K562 (cell line): ENCODE results near the gene ERVFRD-1. TPM values are rescaled to one million over a fixed set of nuclear protein-coding genes. Genes with fewer than 3 reads are reported as not detected.
A peak's percentile ranks its signal among the peaks of the same experiment; 100 is the strongest.

ENCODE experiments used
- ATAC-seq: fragments of 200-7000 bp; cut with Tn5 transposase; 3 replicates; pipeline ENCODE4 v1.9.1; 2020; ENCODE audit warnings: moderate library complexity
- BruUV-seq: library from RNA; stranded (reverse); fragments of 400-500 nt; replicated peaks from 2 replicates; lab custom pipeline; 2021; lab: Mats Ljungman, UMichigan
- CTCF ChIA-PET: fragments of 300-600 bp; formaldehyde crosslinking; extraction: SDS; loops from one replicate; lab custom pipeline; 2021; ENCODE audit warnings: low intra/inter-chr PET ratio; lab: Yijun Ruan, JAX
- POLR2A ChIA-PET: fragments of 300-600, 350-650 bp; sonication (Branson Sonifier 250); formaldehyde crosslinking; extraction: SDS; loops from one replicate; lab custom pipeline; 2021; ENCODE audit warnings: antibody characterized with exemption, inconsistent platforms; lab: Yijun Ruan, JAX
- DNase-seq, 4 experiments: peaks; one replicate each; pipeline versions ENCODE4 v3.0.0 to v3.0.0-alpha.2; 2011 to 2018; ENCODE audit warnings: low spot score in 3 of 4, mixed read lengths in 3 of 4; ENCODE audit errors: extremely low read depth in 1 of 4
- FAIRE-seq: peaks from 2 replicates; lab custom pipeline; 2011; peaks lifted over from hg19 to GRCh38; lab: Jason Lieb, UNC
- H2AFZ ChIP-seq: 2 replicates; pipeline ENCODE4 v1.6.0; 2011; ENCODE audit warnings: low read depth, low read length, control low read depth, inconsistent platforms
- H3K27ac ChIP-seq: fragments of 200-600 bp; 3 replicates; pipeline ENCODE4 v1.8.0; 2011; ENCODE audit warnings: low read depth, mild to moderate bottlenecking, control low read depth, inconsistent platforms, low read length, moderate library complexity, mixed read lengths; ENCODE audit errors: extremely low read depth
- H3K27me3 ChIP-seq, 2 experiments: fragments of 300-600 bp in 1 of 2; 2 replicates in 1 of 2; 3 replicates in 1 of 2; pipeline versions ENCODE4 v1.6.0 to v1.8.0; 2011; ENCODE audit warnings: inconsistent platforms in 2 of 2, low read length in 2 of 2, mild to moderate bottlenecking in 1 of 2, mixed read lengths in 1 of 2, moderate library complexity in 1 of 2; ENCODE audit not compliant: control insufficient read depth in 2 of 2, insufficient read depth in 2 of 2
- H3K36me3 ChIP-seq: fragments of 300-600 bp; 3 replicates; pipeline ENCODE4 v1.8.0; 2011; ENCODE audit warnings: mild to moderate bottlenecking, low read length, inconsistent platforms; ENCODE audit not compliant: control insufficient read depth, insufficient read depth
- H3K4me1 ChIP-seq, 2 experiments: fragments of 200-600 bp in 1 of 2; replicated peaks in 1 of 2; 2 replicates in 1 of 2; 3 replicates in 1 of 2; pipeline versions ENCODE4 v1.5.1 to v1.8.0; 2011; ENCODE audit warnings: inconsistent platforms in 2 of 2, low read length in 2 of 2, mild to moderate bottlenecking in 1 of 2, mixed read lengths in 1 of 2, moderate library complexity in 1 of 2; ENCODE audit not compliant: control insufficient read depth in 2 of 2, insufficient read depth in 2 of 2
- H3K4me2 ChIP-seq: 2 replicates; pipeline ENCODE4 v1.6.1; 2011; ENCODE audit warnings: low read length, control low read depth, inconsistent platforms, mixed read lengths; ENCODE audit not compliant: insufficient read depth
- H3K4me3 ChIP-seq: fragments of 200-600 bp; sonication (generic), shearing (Covaris generic); 2 replicates; pipeline ENCODE4 v1.5.1; 2016; ENCODE audit warnings: control low read depth, inconsistent platforms
- H3K79me2 ChIP-seq: fragments of 200-600 bp; 3 replicates; pipeline ENCODE4 v1.8.0; 2011; ENCODE audit warnings: low read length, inconsistent platforms; ENCODE audit not compliant: control insufficient read depth, insufficient read depth
- H3K9ac ChIP-seq, 2 experiments: 2 replicates each; pipeline versions ENCODE4 v1.6.0 to v1.6.1; 2011; ENCODE audit warnings: low read depth in 2 of 2, low read length in 2 of 2, control low read depth in 1 of 2, inconsistent platforms in 1 of 2, mild to moderate bottlenecking in 1 of 2, mixed read lengths in 1 of 2; ENCODE audit not compliant: insufficient read depth in 1 of 2
- H3K9me1 ChIP-seq: one replicate; pipeline ENCODE4 v1.6.0; 2011; ENCODE audit warnings: inconsistent platforms, mild to moderate bottlenecking, low read length, moderate library complexity; ENCODE audit not compliant: control insufficient read depth, insufficient read depth
- H3K9me3 ChIP-seq: replicated peaks from 2 replicates; pipeline ENCODE4 v1.5.1; 2011; ENCODE audit warnings: low read depth, low read length, inconsistent platforms; ENCODE audit not compliant: control insufficient read depth, insufficient read depth
- H4K20me1 ChIP-seq: replicated peaks from 2 replicates; pipeline ENCODE4 v1.6.1; 2011; ENCODE audit warnings: low read length, inconsistent platforms, mixed read lengths; ENCODE audit not compliant: control insufficient read depth, insufficient read depth
- BHLHE40 ChIP-seq: IDR thresholded peaks from 2 replicates; pipeline ENCODE4 v1.6.1; 2011; ENCODE audit warnings: low read length, improper control_type of control experiment
- CBFB ChIP-seq: sonication (generic); formaldehyde crosslinking; IDR thresholded peaks from 2 replicates; pipeline ENCODE4 v1.4.0; 2020; ENCODE audit warnings: mild to moderate bottlenecking, missing genetic modification reagents
- CCNT2 ChIP-seq: IDR thresholded peaks from 2 replicates; pipeline ENCODE4 v1.6.1; 2011; ENCODE audit warnings: borderline replicate concordance, low read depth, mild to moderate bottlenecking, moderate library complexity, mixed read lengths, low read length; ENCODE audit not compliant: insufficient read length; ENCODE audit errors: extremely low read depth
- DDX20 ChIP-seq: fragments of 450-650 bp; IDR thresholded peaks from 2 replicates; pipeline ENCODE4 v1.6.1; 2016; ENCODE audit warnings: missing genetic modification characterization, low read depth, mild to moderate bottlenecking, missing compliant biosample characterization, moderate library complexity
- MEIS2 ChIP-seq: fragments of 450-650 bp; IDR thresholded peaks from 2 replicates; pipeline ENCODE4 v1.6.1; 2014; ENCODE audit warnings: mild to moderate bottlenecking; ENCODE audit not compliant: partially characterized antibody
- ZBTB33 ChIP-seq: sonication (generic); formaldehyde crosslinking; IDR thresholded peaks from 2 replicates; pipeline ENCODE4 v1.8.1; 2023; ENCODE audit warnings: mild to moderate bottlenecking, missing genetic modification reagents
- WGBS: fragments of 100-300 bp; shearing (Covaris generic); methylation state at CpG from one replicate; pipeline ENCODE4 v1.1.6; 2016; ENCODE audit warnings: low coverage, mixed read lengths; ENCODE audit not compliant: insufficient coverage; ENCODE audit errors: missing lambda C conversion rate; 5-methylcytosine and 5-hydroxymethylcytosine counted together
- in situ Hi-C: fragments of 300-500 bp; cut with MboI; formaldehyde crosslinking; loops from 4 replicates; pipeline ENCODE4 v1.15.0; 2018; ENCODE audit warnings: inconsistent platforms, mixed read lengths
- intact Hi-C: fragments of 100-400 bp; cut with micrococcal nuclease; formaldehyde crosslinking; loops from 2 replicates; pipeline ENCODE4 v1.14.2; 2022
- polyA plus RNA-seq, 8 experiments: library from polyadenylated mRNA; depleted of rRNA in 4 of 8; stranded (reverse) in 5 of 8; unstranded in 3 of 8; fragments of >200 nt; fragmentation: Nextera tagmentation in 2 of 8; fragmentation: Illumina TruSeq in 1 of 8; extraction: Ambion mirVana in 2 of 8; extraction: Trizol in 1 of 8; gene quantifications; 2 replicates each; pipeline versions ENCODE4 v1.2.1 to v1.2.3, GENCODE V29; 2011 to 2014; ENCODE audit warnings: inconsistent platforms in 1 of 8, missing spikeins in 1 of 8
- total RNA-seq, 7 experiments: library from RNA; depleted of rRNA in 6 of 7; stranded (reverse); fragments of >200 nt in 6 of 7; fragmentation: Illumina TruSeq in 2 of 7; extraction: Trizol in 2 of 7; gene quantifications; 2 replicates each; pipeline versions ENCODE4 v1.2.1 to v1.2.3, GENCODE V29; 2011 to 2021; ENCODE audit warnings: low replicate concordance in 1 of 7

Gene ERVFRD-1
- total and polyA plus RNA-seq, 9 of the 15 experiments (the other 6 are each of a cell fraction or from before 2014, with no cell fraction given), result 0.05 to 0.14 (median 0.09) TPM; not detected in 2

GRCh38 chr6:11072101-11072500, 39.4 kb downstream of the ERVFRD-1 start:
- BruUV-seq, result no TSS peak
- CTCF ChIA-PET, result no interaction called here
- Histone ChIP-seq H3K27ac (no peak overlapping the region), H3K36me3 (no peaks in the 10 kb centered on the region), H3K9me1 (no peaks in the 10 kb centered on the region)
- FAIRE-seq, result no peak
- TF ChIP-seq CCNT2 (no peak), ZBTB33 (CRISPR knock-in tag) (no peak), MEIS2 (peak; percentile 6), DDX20 (no peak), CBFB (CRISPR knock-in tag) (no peak), BHLHE40 (no peak)
- TF ChIP-seq, all 486 proteins: peak for 1
- 39% methylated on average over 2 of the region's 4 CpGs for WGBS
- H3K9ac ChIP-seq, result no peak overlapping the region
- POLR2A ChIA-PET, result interaction anchor here (0.6 kb wide), 1 partner anchor 724 kb away, joined by 4 read pairs; no protein-coding TSS in a partner anchor
- in situ Hi-C loops (no loop called here), intact Hi-C loops (no loop called here)
- no peak overlapping the region for H2AFZ ChIP-seq
- peaks cover 4 to 6% of the 10 kb centered on the region in 2 experiments; a peak in 3 of 5 replicates for H3K4me1 ChIP-seq
- H3K4me3 ChIP-seq, result no peak overlapping the region
- H3K27me3 ChIP-seq, result no peaks in the 10 kb centered on the region; a peak in 1 of 5 replicates
- H3K79me2 ChIP-seq, result no peaks in the 10 kb centered on the region
- DNase-seq (no peak), ATAC-seq (no peak)
- no peaks in the 10 kb centered on the region for H4K20me1 ChIP-seq
- no peak overlapping the region for H3K4me2 ChIP-seq
- no peaks in the 10 kb centered on the region for H3K9me3 ChIP-seq
